ENCODE results near the gene ASB1.

GRCh38 chr2:238495422-238495821 lies 68.7 kb downstream of the ASB1 start:
- no peak for TF ChIP-seq EZH2 (IDR thresholded peaks at IDR 0.05; ENCODE audit: borderline replicate concordance, low read length)
- TF ChIP-seq, protein P1, sequence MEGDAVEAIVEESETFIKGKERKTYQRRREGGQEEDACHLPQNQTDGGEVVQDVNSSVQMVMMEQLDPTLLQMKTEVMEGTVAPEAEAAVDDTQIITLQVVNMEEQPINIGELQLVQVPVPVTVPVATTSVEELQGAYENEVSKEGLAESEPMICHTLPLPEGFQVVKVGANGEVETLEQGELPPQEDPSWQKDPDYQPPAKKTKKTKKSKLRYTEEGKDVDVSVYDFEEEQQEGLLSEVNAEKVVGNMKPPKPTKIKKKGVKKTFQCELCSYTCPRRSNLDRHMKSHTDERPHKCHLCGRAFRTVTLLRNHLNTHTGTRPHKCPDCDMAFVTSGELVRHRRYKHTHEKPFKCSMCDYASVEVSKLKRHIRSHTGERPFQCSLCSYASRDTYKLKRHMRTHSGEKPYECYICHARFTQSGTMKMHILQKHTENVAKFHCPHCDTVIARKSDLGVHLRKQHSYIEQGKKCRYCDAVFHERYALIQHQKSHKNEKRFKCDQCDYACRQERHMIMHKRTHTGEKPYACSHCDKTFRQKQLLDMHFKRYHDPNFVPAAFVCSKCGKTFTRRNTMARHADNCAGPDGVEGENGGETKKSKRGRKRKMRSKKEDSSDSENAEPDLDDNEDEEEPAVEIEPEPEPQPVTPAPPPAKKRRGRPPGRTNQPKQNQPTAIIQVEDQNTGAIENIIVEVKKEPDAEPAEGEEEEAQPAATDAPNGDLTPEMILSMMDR (IDR thresholded peaks at IDR 0.05; ENCODE audit: low read length): no peak

Data from OCI-LY1 (cell line).